ENCODE data around the gene ITPR2. TPM values are rescaled to one million over a fixed set of nuclear protein-coding genes. Genes with fewer than 3 reads are reported as not detected.

Gene ITPR2
- total and polyA plus RNA-seq, 2 of the 8 experiments (the other 6 are each of a cell fraction or from before 2014, with no cell fraction given): 4.1 to 48.3 TPM

DNA sequence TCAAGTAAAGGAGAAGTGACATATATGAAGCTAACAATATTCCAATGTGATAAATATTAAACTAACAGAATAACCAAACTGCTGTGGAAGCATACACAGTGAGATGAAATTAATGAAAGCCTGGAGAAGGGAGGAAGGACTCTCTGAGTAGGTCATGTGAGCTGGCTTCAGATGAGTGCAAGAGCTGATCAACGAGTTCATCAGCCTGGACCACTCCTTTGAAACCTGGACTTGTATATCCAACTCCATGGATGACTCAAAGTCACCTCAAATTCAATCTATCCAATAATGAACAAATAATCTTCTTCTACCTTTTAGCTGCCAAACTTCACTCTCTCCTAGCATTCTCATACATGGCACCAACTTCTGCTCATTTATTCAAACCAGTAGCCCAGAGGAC, 391.6 kb downstream of the ITPR2 start (continued):
- no peak for TF ChIP-seq TAF7 (optimal IDR thresholded peaks at IDR 0.05; ENCODE audit: borderline replicate concordance, low read depth, low read length)
